SK-N-SH treated with all-trans-retinoic acid at 6 μM for 48 hours (cell line): Measurements from ENCODE around the gene RNF144B.

ENCODE experiments used
- ATAC-seq: fragments of 200-7000 bp; cut with Tn5 transposase; 3 replicates; pipeline ENCODE4 v1.9.1; 2020; ENCODE audit warnings: mild to moderate bottlenecking, moderate library complexity
- ARNTL ChIP-seq: fragments of 450-650 bp; formaldehyde crosslinking; IDR thresholded peaks from 2 replicates; pipeline ENCODE4 v1.5.0; 2020; ENCODE audit warnings: low read depth, mild to moderate bottlenecking, moderate library complexity, borderline replicate concordance
- BACH2 ChIP-seq: fragments of 250-450 bp; sonication (Bioruptor Pico); IDR thresholded peaks from 2 replicates; pipeline ENCODE4 v1.9.0; 2021; ENCODE audit warnings: mild to moderate bottlenecking, borderline replicate concordance
- CREB5 ChIP-seq: fragments of 250-450 bp; sonication (Bioruptor Pico); IDR thresholded peaks from 2 replicates; pipeline ENCODE4 v1.5.1; 2020; ENCODE audit warnings: low read depth, mild to moderate bottlenecking, moderate library complexity
- CSDC2 ChIP-seq: fragments of 250-450 bp; sonication (Bioruptor Pico); IDR thresholded peaks from 2 replicates; pipeline ENCODE4 v1.5.0; 2020; ENCODE audit warnings: mild to moderate bottlenecking, moderate library complexity
- CSRNP3 ChIP-seq: fragments of 250-450 bp; sonication (Bioruptor Pico); IDR thresholded peaks from 2 replicates; pipeline ENCODE4 v1.5.1; 2021; ENCODE audit warnings: mild to moderate bottlenecking, moderate library complexity
- ESRRG ChIP-seq: fragments of 250-450 bp; sonication (Bioruptor Pico); IDR thresholded peaks from 2 replicates; pipeline ENCODE4 v1.6.1; 2021; ENCODE audit warnings: mild to moderate bottlenecking
- GLIS3 ChIP-seq: fragments of 250-450 bp; sonication (Bioruptor Pico); IDR thresholded peaks from 2 replicates; pipeline ENCODE4 v1.5.0; 2020; ENCODE audit warnings: mild to moderate bottlenecking, moderate library complexity
- ISL1 ChIP-seq: fragments of 250-450 bp; sonication (Bioruptor Pico); IDR thresholded peaks from 2 replicates; pipeline ENCODE4 v2.1.2; 2022; ENCODE audit warnings: mild to moderate bottlenecking, moderate library complexity
- OSR1 ChIP-seq: fragments of 250-450 bp; sonication (Bioruptor Pico); IDR thresholded peaks from 2 replicates; pipeline ENCODE4 v1.8.0; 2022; ENCODE audit warnings: moderate library complexity, mild to moderate bottlenecking, inconsistent platforms
- PATZ1 ChIP-seq: fragments of 250-450 bp; sonication (Bioruptor Pico); IDR thresholded peaks from 2 replicates; pipeline ENCODE4 v1.8.0; 2020; ENCODE audit warnings: mild to moderate bottlenecking, moderate library complexity, borderline replicate concordance
- POU6F1 ChIP-seq: fragments of 250-450 bp; sonication (Bioruptor Pico); IDR thresholded peaks from 2 replicates; pipeline ENCODE4 v1.8.0; 2021; ENCODE audit warnings: low read depth, mild to moderate bottlenecking, moderate library complexity, borderline replicate concordance
- RARB ChIP-seq: fragments of 250-450 bp; sonication (Bioruptor Pico); IDR thresholded peaks from 2 replicates; pipeline ENCODE4 v1.8.0; 2021; ENCODE audit warnings: mild to moderate bottlenecking, moderate library complexity
- SNAI2 ChIP-seq: fragments of 250-450 bp; sonication (Bioruptor Pico); IDR thresholded peaks from 2 replicates; pipeline ENCODE4 v1.5.0; 2020; ENCODE audit warnings: mild to moderate bottlenecking, moderate library complexity
- TCF4 ChIP-seq: fragments of 250-450 bp; sonication (Bioruptor Pico); IDR thresholded peaks from 2 replicates; pipeline ENCODE4 v1.8.0; 2021; ENCODE audit warnings: mild to moderate bottlenecking, moderate library complexity, borderline replicate concordance
- TOX ChIP-seq: fragments of 250-450 bp; sonication (Bioruptor Pico); IDR thresholded peaks from 2 replicates; pipeline ENCODE4 v1.8.0; 2021; ENCODE audit warnings: mild to moderate bottlenecking, moderate library complexity, borderline replicate concordance
- TSHZ2 ChIP-seq: fragments of 250-450 bp; sonication (Bioruptor Pico); IDR thresholded peaks from 2 replicates; pipeline ENCODE4 v1.5.0; 2020; ENCODE audit warnings: mild to moderate bottlenecking, moderate library complexity
- ZC3H10 ChIP-seq: fragments of 250-450 bp; sonication (Bioruptor Pico); IDR thresholded peaks from 2 replicates; pipeline ENCODE4 v1.5.1; 2021; ENCODE audit warnings: mild to moderate bottlenecking, moderate library complexity
- ZFP3 ChIP-seq: fragments of 250-450 bp; sonication (Bioruptor Pico); IDR thresholded peaks from 2 replicates; pipeline ENCODE4 v1.5.0; 2020; ENCODE audit warnings: mild to moderate bottlenecking, moderate library complexity
- ZFP30 ChIP-seq: fragments of 450-650 bp; formaldehyde crosslinking; IDR thresholded peaks from 2 replicates; pipeline ENCODE4 v1.5.0; 2022; ENCODE audit warnings: mild to moderate bottlenecking, moderate library complexity
- ZNF565 ChIP-seq: fragments of 450-650 bp; formaldehyde crosslinking; conservative IDR thresholded peaks from 2 replicates; pipeline ENCODE4 v1.5.0; 2020; ENCODE audit warnings: low read depth, mild to moderate bottlenecking, moderate library complexity
- ZNF70 ChIP-seq: fragments of 450-650 bp; formaldehyde crosslinking; IDR thresholded peaks from 2 replicates; pipeline ENCODE4 v1.5.0; 2020; ENCODE audit warnings: mild to moderate bottlenecking, moderate library complexity
- ZNF8 ChIP-seq: fragments of 450-650 bp; formaldehyde crosslinking; IDR thresholded peaks from 2 replicates; pipeline ENCODE4 v1.5.0; 2020; ENCODE audit warnings: mild to moderate bottlenecking, moderate library complexity

RNF144B gene

GRCh38 chr6:18500921-18501662 is 113.9 kb downstream of the RNF144B start:
- no peak for ATAC-seq
- TF ChIP-seq POU6F1 (CRISPR knock-in tag) (no peak), ISL1 (CRISPR knock-in tag) (no peak), ZNF70 (CRISPR knock-in tag) (no peak), ZNF565 (CRISPR knock-in tag) (no peak), TSHZ2 (no peak), ARNTL (no peak), CREB5 (CRISPR knock-in tag) (no peak), ZC3H10 (CRISPR knock-in tag) (no peak), ZFP3 (CRISPR knock-in tag) (no peak), OSR1 (CRISPR knock-in tag) (no peak), PATZ1 (CRISPR knock-in tag) (no peak), TOX (CRISPR knock-in tag) (no peak), CSRNP3 (no peak), TCF4 (CRISPR knock-in tag) (no peak), GLIS3 (no peak)
- TF ChIP-seq, all 23 proteins: peak for 0

- ATAC-seq = no peak
- TF ChIP-seq RARB (CRISPR knock-in tag) = no peak
- no peak for TF ChIP-seq PATZ1 (CRISPR knock-in tag)
- no peak for TF ChIP-seq TCF4 (CRISPR knock-in tag)
- no peak for TF ChIP-seq GLIS3
- TF ChIP-seq CSRNP3 = no peak
- TF ChIP-seq TOX (CRISPR knock-in tag) = no peak
- no peak for TF ChIP-seq ZNF8
- no peak for TF ChIP-seq ZNF565 (CRISPR knock-in tag)
- no peak for TF ChIP-seq ISL1 (CRISPR knock-in tag)
- TF ChIP-seq CSDC2 (CRISPR knock-in tag) = no peak
- no peak for TF ChIP-seq ZFP30 (CRISPR knock-in tag)
- TF ChIP-seq SNAI2 (CRISPR knock-in tag) = no peak
- no peak for TF ChIP-seq ZC3H10 (CRISPR knock-in tag)
- no peak for TF ChIP-seq ESRRG (CRISPR knock-in tag)
- TF ChIP-seq OSR1 (CRISPR knock-in tag) = no peak
- TF ChIP-seq BACH2 (CRISPR knock-in tag) = no peak
- TF ChIP-seq POU6F1 (CRISPR knock-in tag) = no peak
Measured at GRCh38 chr6:18501663-18502013, 114.5 kb downstream of the RNF144B start.
